DND-41 (cell line): Measurements from ENCODE around the gene DDX51.

Experiments used
- ATAC-seq: fragments of 200-7000 bp; cut with Tn5 transposase; 3 replicates; pipeline ENCODE4 v1.9.1; 2021; ENCODE audit warnings: low read depth; ENCODE audit not compliant: insufficient read depth
- DNase-seq: peaks from one replicate; pipeline ENCODE4 v3.0.0-alpha.2; 2020
- H2AFZ ChIP-seq: 2 replicates; pipeline ENCODE4 v1.6.0; 2012; ENCODE audit warnings: low read depth, low read length
- H3K27ac ChIP-seq: 2 replicates; pipeline ENCODE4 v1.5.1; 2012; ENCODE audit warnings: low read length, inconsistent platforms
- H3K27me3 ChIP-seq: fragments of 200-600 bp; sonication (generic); 2 replicates; pipeline ENCODE4 v1.6.0; 2012; ENCODE audit warnings: low read length, mild to moderate bottlenecking, inconsistent platforms; ENCODE audit not compliant: insufficient read depth, poor library complexity
- H3K36me3 ChIP-seq: 2 replicates; pipeline ENCODE4 v1.5.1; 2012; ENCODE audit warnings: low read length, inconsistent platforms; ENCODE audit not compliant: insufficient read depth
- H3K4me1 ChIP-seq: 2 replicates; pipeline ENCODE4 v1.5.1; 2012; ENCODE audit warnings: mild to moderate bottlenecking, low read length; ENCODE audit not compliant: insufficient read depth
- H3K4me2 ChIP-seq: 2 replicates; pipeline ENCODE4 v1.6.0; 2012; ENCODE audit warnings: mild to moderate bottlenecking, moderate library complexity, low read length, inconsistent platforms; ENCODE audit not compliant: insufficient read depth
- H3K4me3 ChIP-seq, 2 experiments: fragments of 200-600 bp in 1 of 2; shearing (Covaris generic) in 1 of 2; 2 replicates each; pipeline ENCODE4 v1.5.1; 2012 to 2016; ENCODE audit warnings: inconsistent platforms in 2 of 2, low read length in 2 of 2, mild to moderate bottlenecking in 2 of 2, low read depth in 1 of 2, moderate library complexity in 1 of 2
- H3K79me2 ChIP-seq: 2 replicates; pipeline ENCODE4 v1.6.0; 2012; ENCODE audit warnings: low read length, inconsistent platforms; ENCODE audit not compliant: insufficient read depth
- H3K9ac ChIP-seq: 2 replicates; pipeline ENCODE4 v1.6.0; 2012; ENCODE audit warnings: low read depth, mild to moderate bottlenecking, inconsistent platforms, low read length, moderate library complexity
- H3K9me3 ChIP-seq: 2 replicates; pipeline ENCODE4 v1.5.1; 2012; ENCODE audit warnings: low read length, moderate library complexity, mild to moderate bottlenecking, inconsistent platforms; ENCODE audit not compliant: insufficient read depth, severe bottlenecking
- H4K20me1 ChIP-seq: 2 replicates; pipeline ENCODE4 v1.6.0; 2012; ENCODE audit warnings: low read length; ENCODE audit not compliant: insufficient read depth
- CTCF ChIP-seq: IDR thresholded peaks from 2 replicates; pipeline ENCODE4 v1.5.1; 2012; ENCODE audit warnings: borderline replicate concordance, low read length, moderate library complexity, mild to moderate bottlenecking; ENCODE audit not compliant: poor library complexity, severe bottlenecking; ENCODE audit errors: extremely low read depth
- EZH2 ChIP-seq: IDR thresholded peaks from 3 replicates; pipeline ENCODE4 v1.6.1; 2012; ENCODE audit warnings: borderline replicate concordance, low read depth, mild to moderate bottlenecking, moderate library complexity, low read length, inconsistent platforms; ENCODE audit not compliant: severe bottlenecking

DDX51 gene

DNA sequence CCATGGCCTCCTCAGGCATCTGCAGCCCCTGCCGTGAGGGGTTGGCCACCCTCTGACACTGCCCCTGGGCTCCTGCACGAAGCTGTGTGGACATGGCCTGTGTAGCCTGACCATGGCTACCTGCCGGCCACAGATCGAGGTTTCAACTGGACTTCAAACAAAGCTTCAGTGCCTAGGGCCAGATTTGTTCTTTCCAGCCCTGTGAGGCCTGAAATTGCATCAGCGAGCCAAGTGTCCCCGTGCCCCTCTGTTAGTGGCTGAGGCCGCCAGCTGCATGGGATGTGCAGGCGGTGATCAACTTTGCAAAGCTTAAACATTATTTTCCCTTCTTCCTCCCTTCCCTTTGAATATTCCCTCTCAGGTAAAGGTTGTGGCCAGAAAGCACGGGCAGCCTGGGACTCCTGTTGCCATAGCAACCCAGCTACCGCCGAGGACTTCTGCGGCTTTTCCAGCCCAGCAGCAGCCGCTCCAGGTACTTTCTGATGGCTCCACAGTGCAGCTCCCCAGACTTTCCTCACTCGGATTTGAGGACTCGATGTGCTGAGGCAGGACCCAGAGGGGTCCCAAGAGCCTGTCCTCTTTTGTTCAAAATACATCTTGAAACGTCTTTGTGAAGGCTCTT, 35.8 kb downstream of the DDX51 start:
- peaks cover 13% of the 10 kb centered on the region for H4K20me1 ChIP-seq
- TF ChIP-seq CTCF (no peak), EZH2 (no peak)
- H3K4me1 ChIP-seq: no peaks in the 10 kb centered on the region
- no peak overlapping the region for H3K4me2 ChIP-seq
- H3K4me3 ChIP-seq: no peak overlapping the region
- H2AFZ ChIP-seq: no peak overlapping the region
- peaks cover 66% of the 10 kb centered on the region for H3K36me3 ChIP-seq
- DNase-seq: no peak
- no peak for ATAC-seq
- no peak overlapping the region for H3K9ac ChIP-seq
- H3K79me2 ChIP-seq: peaks cover 5% of the 10 kb centered on the region; the same call in 1 of the 2 replicates
- no peaks in the 10 kb centered on the region for H3K9me3 ChIP-seq
- H3K27ac ChIP-seq: no peak overlapping the region
- H3K27me3 ChIP-seq: no peaks in the 10 kb centered on the region

GRCh38 chr12:132106921-132107320, 37.2 kb downstream of the DDX51 start:
- Histone ChIP-seq H3K4me2 (no peak overlapping the region), H2AFZ (no peak overlapping the region), H3K36me3 (peaks cover 61% of the 10 kb centered on the region), H3K79me2 (peaks cover 8% of the 10 kb centered on the region; the same call in 1 of the 2 replicates), H3K9me3 (no peaks in the 10 kb centered on the region), H3K27me3 (no peaks in the 10 kb centered on the region), H4K20me1 (peaks cover 17% of the 10 kb centered on the region), H3K27ac (no peak overlapping the region), H3K4me1 (no peaks in the 10 kb centered on the region), H3K4me3 (no peak overlapping the region), H3K9ac (no peak overlapping the region)
- no peak for TF ChIP-seq EZH2
- no peak for TF ChIP-seq CTCF
- DNase-seq (no peak), ATAC-seq (no peak)

DNA sequence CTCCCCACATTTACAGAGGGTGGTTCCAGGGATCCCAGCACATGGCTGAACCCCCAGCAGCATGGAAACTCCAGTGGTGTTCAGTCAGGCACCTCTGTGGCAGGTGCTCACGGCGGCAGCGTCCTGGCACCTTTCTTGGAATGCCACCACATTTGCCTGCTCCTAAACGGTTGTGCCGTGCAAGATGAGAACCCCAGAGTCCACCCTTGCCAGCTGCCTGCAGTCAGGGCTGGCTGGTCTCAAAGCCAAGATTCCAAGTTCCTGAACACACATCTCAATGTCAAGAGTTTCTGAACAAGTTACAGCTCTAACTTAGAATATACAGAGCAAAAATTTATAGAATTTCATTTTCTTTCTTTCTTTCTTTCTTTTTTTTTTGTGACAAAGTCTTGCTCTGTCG, 38.7 kb downstream of the DDX51 start:
- Histone ChIP-seq H3K36me3 (peaks cover 58% of the 10 kb centered on the region), H2AFZ (no peak overlapping the region), H3K27me3 (no peaks in the 10 kb centered on the region), H3K4me2 (no peak overlapping the region), H3K4me3 (no peak overlapping the region), H3K79me2 (peaks cover 16% of the 10 kb centered on the region), H3K9ac (no peak overlapping the region), H3K9me3 (no peaks in the 10 kb centered on the region), H4K20me1 (peaks cover 22% of the 10 kb centered on the region), H3K27ac (no peak overlapping the region), H3K4me1 (no peaks in the 10 kb centered on the region)
- no peak for ATAC-seq
- TF ChIP-seq EZH2 (no peak), CTCF (no peak)
- no peak for DNase-seq
